Ovary (tissue), 9 donors: ENCODE results near the gene CRTC1. TPM values are rescaled to one million over a fixed set of nuclear protein-coding genes. Genes with fewer than 3 reads are reported as not detected.
A peak's percentile ranks its signal among the peaks of the same experiment; 100 is the strongest.
"Not testable (repeated sequence)": the region's sequence is repeated elsewhere in the genome, so short reads cannot be mapped to it uniquely, and the experiment has no call there.

Source experiments
- DNase-seq, 5 donors: peaks; one replicate each; pipeline ENCODE4 v3.0.0-alpha.2; 2019 to 2020
- H3K27ac ChIP-seq, 2 donors: fragments of 200-600 bp; one replicate each; pipeline versions ENCODE4 v1.5.1 to v1.8.0; 2019 to 2022
- H3K27me3 ChIP-seq: fragments of 200-600 bp; one replicate; pipeline ENCODE4 v1.8.0; 2022
- H3K36me3 ChIP-seq: fragments of 200-600 bp; sonication (generic); one replicate; pipeline ENCODE4 v1.5.1; 2019
- H3K4me1 ChIP-seq: one replicate; pipeline ENCODE4 v1.8.1; 2013; ENCODE audit warnings: mild to moderate bottlenecking, moderate library complexity; ENCODE audit not compliant: insufficient read depth
- H3K4me3 ChIP-seq: fragments of 200-600 bp; sonication (generic); one replicate; pipeline ENCODE4 v1.5.1; 2017
- H3K9me3 ChIP-seq, 2 donors: fragments of 200-600 bp in 1 of 2; sonication (generic) in 1 of 2; one replicate each; pipeline versions ENCODE4 v1.5.1 to v1.8.1; 2013 to 2019; ENCODE audit warnings: mild to moderate bottlenecking in 1 of 2, moderate library complexity in 1 of 2
- EP300 ChIP-seq: sonication (generic); formaldehyde crosslinking; IDR thresholded peaks from one replicate; pipeline ENCODE4 v1.6.1; 2017; ENCODE audit warnings: antibody characterized with exemption
- POLR2A ChIP-seq: fragments of 450-650 bp; IDR thresholded peaks from one replicate; pipeline ENCODE4 v1.6.1; 2017; ENCODE audit warnings: antibody characterized with exemption, mild to moderate bottlenecking, moderate library complexity
- WGBS, 3 donors: extraction: QIAGEN DNeasy Blood & Tissue Kit in 1 of 3; methylation state at CpG; one replicate each; pipeline versions ENCODE4 v1.1.5 to v1.1.7; 2013 to 2017; 5-methylcytosine and 5-hydroxymethylcytosine counted together
- intact Hi-C, 4 donors: fragments of 100-400 bp; cut with DNase I; formaldehyde crosslinking; loops; one replicate each; pipeline versions ENCODE4 v1.11.0 to v1.15.1; 2022 to 2023
- polyA plus RNA-seq, 2 donors: library from polyadenylated mRNA; stranded (reverse); fragments of 200-250 nt in 1 of 2; fragments of 350-450 nt in 1 of 2; fragmentation: Illumina TruSeq in 1 of 2; extraction: RNeasy Lipid Tissue Mini Kit (QIAGEN cat#74804) in 1 of 2; gene quantifications; one replicate each; pipeline ENCODE4 v1.2.3, GENCODE V29; 2013 to 2014
- total RNA-seq, 7 donors: library from RNA; depleted of rRNA in 2 of 7; stranded (reverse); fragments of >200 nt in 2 of 7; fragmentation: NEBNext Ultra II Directional in 3 of 7; extraction: Animal tissue kit (Norgen Biotek cat#: 25700) in 3 of 7; gene quantifications; one replicate each; pipeline versions ENCODE4 v1.1.0 to v1.2.4, GENCODE V29; 2016 to 2023
- TF ChIP-seq, protein P1 (sequence below), 3 donors: fragments of 450-650 bp in 2 of 3; fragments of 200-600 bp in 1 of 3; IDR thresholded peaks; one replicate each; pipeline versions ENCODE4 v1.5.1 to v1.8.0; 2016 to 2022; ENCODE audit warnings: antibody characterized with exemption in 3 of 3, mild to moderate bottlenecking in 1 of 3
- donor health status: DM: no; HTN: no; CAD: no; lungs with moderate emphysema.
- donor health status: DM: no; HTN: no; CAD: no.
- donor health status: Bipolar disorder and iron deficiency.
- donor health status: DM: yes; HTN: yes; CAD: no.
- donor health status: DM: no; HTN: no; CAD: no.
- donor health status: DM: yes; HTN: yes; CAD: no.

Gene CRTC1
- total and polyA plus RNA-seq, 9 donors = 2.3 to 19.5 (median 12.9) TPM

DNA sequence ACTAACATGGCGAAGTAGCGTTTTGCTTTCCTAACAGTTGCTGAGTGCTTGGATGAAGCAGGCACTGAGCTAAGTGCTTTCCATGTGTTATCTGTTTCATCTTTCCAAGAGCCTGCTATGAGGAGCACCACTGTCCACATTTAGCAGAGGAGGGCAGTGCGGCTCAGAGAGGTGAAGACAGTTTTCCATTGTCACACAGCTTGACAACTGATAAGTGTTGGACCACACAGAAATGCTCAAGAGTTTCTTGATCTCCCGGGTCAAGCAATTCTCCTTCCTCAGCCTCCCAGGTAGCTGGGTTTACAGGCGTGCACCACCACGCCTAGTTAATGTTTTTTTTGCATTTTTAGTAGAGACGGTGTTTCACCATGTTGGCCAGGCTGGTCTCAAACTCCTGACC is 6.8 kb upstream of the CRTC1 start:
- Histone ChIP-seq H3K4me3 (no peak overlapping the region), H3K4me1 (peaks cover 5% of the 10 kb centered on the region), H3K9me3 (no peaks in the 10 kb centered on the region), H3K27ac (no peak overlapping the region), H3K27me3 (no peaks in the 10 kb centered on the region), H3K36me3 (no peaks in the 10 kb centered on the region)
- WGBS, 3 donors = 77 to 80% (median 77%) methylated on average over 7 of the region's 7 CpGs
- TF ChIP-seq POLR2A = no peak
- TF ChIP-seq, protein P1, sequence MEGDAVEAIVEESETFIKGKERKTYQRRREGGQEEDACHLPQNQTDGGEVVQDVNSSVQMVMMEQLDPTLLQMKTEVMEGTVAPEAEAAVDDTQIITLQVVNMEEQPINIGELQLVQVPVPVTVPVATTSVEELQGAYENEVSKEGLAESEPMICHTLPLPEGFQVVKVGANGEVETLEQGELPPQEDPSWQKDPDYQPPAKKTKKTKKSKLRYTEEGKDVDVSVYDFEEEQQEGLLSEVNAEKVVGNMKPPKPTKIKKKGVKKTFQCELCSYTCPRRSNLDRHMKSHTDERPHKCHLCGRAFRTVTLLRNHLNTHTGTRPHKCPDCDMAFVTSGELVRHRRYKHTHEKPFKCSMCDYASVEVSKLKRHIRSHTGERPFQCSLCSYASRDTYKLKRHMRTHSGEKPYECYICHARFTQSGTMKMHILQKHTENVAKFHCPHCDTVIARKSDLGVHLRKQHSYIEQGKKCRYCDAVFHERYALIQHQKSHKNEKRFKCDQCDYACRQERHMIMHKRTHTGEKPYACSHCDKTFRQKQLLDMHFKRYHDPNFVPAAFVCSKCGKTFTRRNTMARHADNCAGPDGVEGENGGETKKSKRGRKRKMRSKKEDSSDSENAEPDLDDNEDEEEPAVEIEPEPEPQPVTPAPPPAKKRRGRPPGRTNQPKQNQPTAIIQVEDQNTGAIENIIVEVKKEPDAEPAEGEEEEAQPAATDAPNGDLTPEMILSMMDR (IDR thresholded peaks at IDR 0.05) = no peak
- no peak for TF ChIP-seq EP300
- no peak for DNase-seq
- intact Hi-C loops = loop anchor here in 1 of 4 donors (10.0 kb wide), 1 partner anchor 82 kb away; no protein-coding TSS in a partner anchor

DNA sequence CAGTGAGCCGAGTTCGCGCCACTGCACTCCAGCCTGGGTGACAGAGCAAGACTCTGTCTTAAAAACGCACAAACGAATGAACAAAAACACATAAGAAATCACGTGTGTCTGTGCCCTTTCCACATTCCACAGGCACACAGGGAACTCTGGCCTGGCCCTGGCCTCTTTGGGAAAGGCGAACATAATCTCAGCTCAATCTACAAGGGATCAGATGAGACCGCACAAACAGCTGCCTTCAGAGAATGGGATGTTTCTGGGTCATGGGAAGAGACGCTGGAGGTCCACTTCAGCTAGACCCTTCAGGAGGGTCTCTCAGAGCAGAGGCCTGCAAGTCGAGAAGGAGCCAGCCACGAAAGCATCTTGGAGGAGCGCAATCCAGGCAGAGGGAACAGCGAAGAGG is 6.3 kb upstream of the CRTC1 start:
- Histone ChIP-seq H3K9me3 (no peaks in the 10 kb centered on the region), H3K4me1 (peaks cover 5% of the 10 kb centered on the region), H3K27me3 (no peaks in the 10 kb centered on the region), H3K36me3 (no peaks in the 10 kb centered on the region), H3K27ac (no peak overlapping the region), H3K4me3 (no peak overlapping the region)
- TF ChIP-seq POLR2A (no peak), EP300 (no peak)
- TF ChIP-seq, protein P1 (IDR thresholded peaks at IDR 0.05) = no peak
- intact Hi-C loops = loop anchor here in 1 of 4 donors (10.0 kb wide), 1 partner anchor 82 kb away; no protein-coding TSS in a partner anchor
- no peak for DNase-seq
- WGBS, 3 donors = 74 to 80% (median 78%) methylated on average over 13 of the region's 13 CpGs

DNA sequence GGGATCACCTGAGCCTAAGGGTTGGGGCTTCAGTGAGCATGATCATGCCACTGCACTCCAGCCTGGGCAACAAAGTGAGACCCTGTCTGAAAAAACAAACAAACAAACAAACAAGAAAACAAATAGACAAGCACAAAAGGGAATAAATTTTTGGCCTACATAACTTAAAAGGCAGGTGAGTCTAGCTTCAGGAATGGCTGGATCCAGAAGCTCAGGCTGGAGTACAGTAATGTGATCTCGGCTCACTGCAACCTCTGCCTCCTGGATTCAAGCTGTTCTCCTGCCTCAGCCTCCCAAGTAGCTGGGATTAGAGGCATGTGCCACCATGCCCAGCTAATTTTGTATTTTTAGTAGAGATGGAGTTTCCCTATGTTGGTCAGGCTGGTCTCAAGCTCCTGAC is 3.3 kb upstream of the CRTC1 start:
- DNase-seq, H3K4me1 ChIP-seq, H3K27ac ChIP-seq, H3K27me3 ChIP-seq, H3K9me3 ChIP-seq, H3K36me3 ChIP-seq, H3K4me3 ChIP-seq: not testable (repeated sequence)
- 89 to 96% (median 90%) methylated on average over 1 of the region's 1 CpG for WGBS, 3 donors
- intact Hi-C loops = loop anchor here in 1 of 4 donors (5.0 kb wide), 1 partner anchor 83 kb away; no protein-coding TSS in a partner anchor

DNA sequence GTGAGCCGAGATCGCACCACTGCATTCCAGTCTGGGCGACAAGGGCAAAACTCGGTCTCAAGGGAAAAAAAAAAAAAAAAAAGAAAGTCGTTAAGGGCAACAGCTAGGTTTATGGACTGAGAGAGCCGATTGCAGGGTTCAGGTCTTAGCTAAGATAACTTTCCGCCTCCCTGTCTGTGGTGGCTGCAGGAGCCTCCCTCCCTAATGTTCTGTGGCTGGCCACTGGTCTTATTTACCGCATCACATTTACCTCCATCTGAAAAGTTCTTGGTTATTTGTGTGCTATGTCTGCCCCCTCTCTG is 722 bp upstream of the CRTC1 start:
- H3K4me1 ChIP-seq = peaks cover 6% of the 10 kb centered on the region
- H3K4me3 ChIP-seq = peak overlapping the region; percentile 52
- no peak for TF ChIP-seq POLR2A
- no peaks in the 10 kb centered on the region for H3K36me3 ChIP-seq
- no peaks in the 10 kb centered on the region for H3K9me3 ChIP-seq
- H3K27me3 ChIP-seq = no peaks in the 10 kb centered on the region
- intact Hi-C loops = loop anchor here in 1 of 4 donors (5.0 kb wide), 1 partner anchor 85 kb away; no protein-coding TSS in a partner anchor
- H3K27ac ChIP-seq = no peak overlapping the region
- no peak for DNase-seq
- 17 to 29% (median 24%) methylated on average over 8 of the region's 8 CpGs for WGBS, 3 donors

DNA sequence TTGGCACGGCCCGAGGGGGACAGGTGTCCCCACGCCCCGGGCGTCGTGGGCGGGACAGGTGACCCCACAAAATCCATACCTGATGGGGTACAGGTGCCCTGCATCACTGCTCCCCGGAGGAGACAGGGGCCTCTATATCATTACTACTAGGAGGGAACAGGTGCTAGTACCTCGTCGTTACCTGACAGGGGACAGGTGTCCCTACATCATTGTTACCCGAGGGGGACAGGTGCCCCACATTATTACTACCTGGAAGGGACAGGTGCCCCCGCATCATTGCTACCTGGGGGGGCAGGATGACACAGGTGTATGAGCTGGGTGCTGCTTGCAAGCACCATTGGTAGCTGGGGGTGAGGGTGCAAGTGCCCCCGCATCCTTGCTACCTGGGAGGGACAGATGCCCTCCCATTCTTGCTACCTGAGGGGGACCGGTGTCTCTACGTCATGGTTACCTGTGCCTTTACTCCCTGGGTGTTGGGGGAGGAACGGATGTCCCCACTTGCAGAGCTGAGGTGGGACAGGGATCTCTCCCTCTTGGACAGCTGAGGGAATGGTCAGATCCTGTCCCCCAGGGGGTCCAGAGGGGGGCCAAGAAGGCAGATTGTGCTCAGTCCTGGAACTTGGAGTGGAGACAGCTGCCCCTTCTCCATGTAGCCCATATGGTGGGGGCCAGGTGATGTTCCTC is 620 bp downstream of the CRTC1 start:
- H3K9me3 ChIP-seq = no peaks in the 10 kb centered on the region
- H3K4me3 ChIP-seq = peak overlapping the region; percentile 52
- no peak for TF ChIP-seq POLR2A
- TF ChIP-seq EP300 = no peak
- TF ChIP-seq, protein P1 (IDR thresholded peaks at IDR 0.05) = no peak
- WGBS, 3 donors = 14 to 20% (median 15%) methylated on average over 15 to 16 of the region's 16 CpGs
- peaks cover 4% of the 10 kb centered on the region for H3K4me1 ChIP-seq
- intact Hi-C loops = loop anchor here in 1 of 4 donors (5.0 kb wide), 1 partner anchor 87 kb away; no protein-coding TSS in a partner anchor
- H3K27me3 ChIP-seq = no peaks in the 10 kb centered on the region
- H3K36me3 ChIP-seq = no peaks in the 10 kb centered on the region
- peak in 1 of 5 donors; percentile 47 for DNase-seq
- H3K27ac ChIP-seq = peak overlapping the region in 1 of 2 donors; percentile 20
